Sigmoid colon (tissue), 4 donors: ENCODE measurements around the gene WNT16.

ENCODE experiments used
- CTCF ChIP-seq, 4 experiments: fragments of 450-650 bp in 3 of 4; fragments of 200-600 bp in 1 of 4; IDR thresholded peaks; one replicate each; pipeline ENCODE4 v1.5.1; 2016 to 2019; ENCODE audit warnings: antibody characterized with exemption in 4 of 4, mild to moderate bottlenecking in 3 of 4, moderate library complexity in 2 of 4
- EP300 ChIP-seq, 4 donors: sonication (generic); formaldehyde crosslinking; IDR thresholded peaks; one replicate each; pipeline ENCODE4 v1.6.1; 2017; ENCODE audit warnings: antibody characterized with exemption in 4 of 4
- POLR2A ChIP-seq, 2 donors: fragments of 450-650 bp; IDR thresholded peaks; one replicate each; pipeline ENCODE4 v1.6.1; 2016; ENCODE audit warnings: antibody characterized with exemption in 2 of 2, mild to moderate bottlenecking in 2 of 2, moderate library complexity in 2 of 2
- POLR2AphosphoS5 ChIP-seq, 4 donors: sonication (generic); formaldehyde crosslinking; IDR thresholded peaks; one replicate each; pipeline ENCODE4 v1.6.1; 2017; ENCODE audit warnings: antibody characterized with exemption in 4 of 4

DNA sequence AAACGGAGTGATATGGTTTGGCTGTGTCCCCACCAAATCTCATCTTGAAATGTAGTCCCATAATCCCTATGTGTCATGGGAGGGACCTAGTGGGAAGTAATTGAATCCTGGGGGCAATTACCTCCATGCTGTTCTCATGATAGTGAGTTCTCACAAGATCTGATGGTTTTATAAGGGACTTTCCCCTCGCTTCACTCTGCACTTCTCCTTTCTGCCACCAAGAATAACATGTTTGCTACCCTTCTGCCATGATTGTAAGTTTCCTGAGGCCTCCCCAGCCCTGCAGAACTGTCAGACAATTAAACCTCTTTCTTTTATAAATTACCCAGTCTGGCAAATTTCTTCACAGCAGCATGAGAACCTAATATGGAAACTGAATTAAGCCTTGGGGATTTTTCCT is 48.2 kb downstream of the WNT16 start:
- TF ChIP-seq CTCF (IDR thresholded peaks at IDR 0.05) (no peak), POLR2AphosphoS5 (IDR thresholded peaks at IDR 0.05) (no peak), POLR2A (IDR thresholded peaks at IDR 0.05) (no peak), EP300 (IDR thresholded peaks at IDR 0.05) (no peak)
